GM12878 (cell line): Measurements from ENCODE around the gene TMPRSS13. TPM values are rescaled to one million over a fixed set of nuclear protein-coding genes. Genes with fewer than 3 reads are reported as not detected.

Experiments used
- ATAC-seq: fragments of 200-7000 bp; cut with Tn5 transposase; 3 replicates; pipeline ENCODE4 v1.9.1; 2020; ENCODE audit warnings: mild to moderate bottlenecking, moderate library complexity
- BruUV-seq: library from RNA; stranded (reverse); fragments of 400-500 nt; replicated peaks from 2 replicates; lab custom pipeline; 2021; lab: Mats Ljungman, UMichigan
- CTCF ChIA-PET: fragments of 300-600 bp; sonication (Branson Sonifier 250); formaldehyde crosslinking; extraction: SDS; loops from one replicate; lab custom pipeline; 2021; ENCODE audit warnings: inconsistent platforms; lab: Yijun Ruan, JAX
- POLR2A ChIA-PET: fragments of 350-600 bp; formaldehyde crosslinking; extraction: SDS; loops from one replicate; lab custom pipeline; 2021; ENCODE audit warnings: inconsistent platforms; lab: Charles Lee
- RAD21 ChIA-PET: fragments of 300-600 bp; sonication (Branson Sonifier 250); formaldehyde crosslinking; loops from one replicate; lab custom pipeline; 2023; ENCODE audit warnings: antibody characterized with exemption; ENCODE audit not compliant: unreplicated experiment; lab: Charles Lee
- SMC1A ChIA-PET: fragments of 300-600 bp; sonication (Branson Sonifier 250); formaldehyde crosslinking; loops from one replicate; lab custom pipeline; 2023; ENCODE audit not compliant: unreplicated experiment, uncharacterized antibody; lab: Charles Lee
- DNase-seq: peaks from one replicate; pipeline ENCODE4 v3.0.0-alpha.2; 2011; ENCODE audit warnings: low read depth, low spot score
- FAIRE-seq: peaks from 3 replicates; lab custom pipeline; 2011; peaks lifted over from hg19 to GRCh38; lab: Jason Lieb, UNC
- H2AFZ ChIP-seq: 2 replicates; pipeline ENCODE4 v1.6.0; 2011; ENCODE audit warnings: low read depth, low read length, control low read depth; ENCODE audit not compliant: control insufficient read depth
- H3K27ac ChIP-seq: 2 replicates; pipeline ENCODE4 v1.5.1; 2011; ENCODE audit warnings: control low read depth; ENCODE audit not compliant: control insufficient read depth, insufficient read depth
- H3K27me3 ChIP-seq, 2 experiments: replicated peaks in 1 of 2; 2 replicates each; pipeline versions ENCODE4 v1.6.0 to v1.6.1; 2011; ENCODE audit warnings: low read length in 1 of 2; ENCODE audit not compliant: control insufficient read depth in 2 of 2, insufficient read depth in 2 of 2
- H3K36me3 ChIP-seq, 2 experiments: 2 replicates each; pipeline ENCODE4 v1.5.1; 2011; ENCODE audit warnings: low read length in 1 of 2; ENCODE audit not compliant: control insufficient read depth in 2 of 2, insufficient read depth in 2 of 2
- H3K4me1 ChIP-seq: 2 replicates; pipeline ENCODE4 v1.6.1; 2011; ENCODE audit warnings: mild to moderate bottlenecking, low read length, moderate library complexity, mixed read lengths; ENCODE audit not compliant: control insufficient read depth, insufficient read depth
- H3K4me2 ChIP-seq: 2 replicates; pipeline ENCODE4 v1.6.0; 2011; ENCODE audit warnings: control low read depth; ENCODE audit not compliant: control insufficient read depth, insufficient read depth
- H3K4me3 ChIP-seq: fragments of 200-600 bp; sonication (generic); 2 replicates; pipeline ENCODE4 v1.5.1; 2016
- H3K79me2 ChIP-seq: 2 replicates; pipeline ENCODE4 v1.6.0; 2011; ENCODE audit warnings: low read length; ENCODE audit not compliant: control insufficient read depth, insufficient read depth
- H3K9ac ChIP-seq: 2 replicates; pipeline ENCODE4 v1.8.0; 2011; ENCODE audit warnings: low read length, control low read depth, mixed read lengths; ENCODE audit not compliant: control insufficient read depth, insufficient read depth
- H3K9me3 ChIP-seq: replicated peaks from 3 replicates; pipeline ENCODE4 v1.5.1; 2011; ENCODE audit warnings: mild to moderate bottlenecking, low read length; ENCODE audit not compliant: control insufficient read depth, insufficient read depth
- H4K20me1 ChIP-seq: 2 replicates; pipeline ENCODE4 v1.6.0; 2011; ENCODE audit not compliant: control insufficient read depth, insufficient read depth
- CREM ChIP-seq: IDR thresholded peaks from 2 replicates; pipeline ENCODE4 v1.6.1; 2014; ENCODE audit warnings: antibody characterized with exemption, low read depth
- CUX1 ChIP-seq: IDR thresholded peaks from 2 replicates; pipeline ENCODE4 v1.6.1; 2012; ENCODE audit warnings: improper control_type of control experiment, low read depth, low read length; ENCODE audit not compliant: insufficient replicate concordance
- EGR1 ChIP-seq, 2 experiments: IDR thresholded peaks; 1 replicate in 1 of 2; 2 replicates in 1 of 2; pipeline ENCODE4 v1.6.1; 2011 to 2012; ENCODE audit warnings: low read depth in 2 of 2, low read length in 2 of 2, borderline replicate concordance in 1 of 2, mild to moderate bottlenecking in 1 of 2, moderate library complexity in 1 of 2
- HSF1 ChIP-seq: fragments of 150-350 bp; IDR thresholded peaks from 2 replicates; pipeline ENCODE4 v1.6.1; 2014; ENCODE audit warnings: mild to moderate bottlenecking, low read depth, low read length
- MEF2B ChIP-seq: fragments of 450-650 bp; IDR thresholded peaks from 2 replicates; pipeline ENCODE4 v1.6.1; 2018; ENCODE audit warnings: mild to moderate bottlenecking, moderate library complexity; ENCODE audit not compliant: partially characterized antibody, poor library complexity, severe bottlenecking
- NR2F1 ChIP-seq: fragments of 450-650 bp; conservative IDR thresholded peaks from 2 replicates; pipeline ENCODE4 v1.6.1; 2017; ENCODE audit warnings: mild to moderate bottlenecking
- PML ChIP-seq: IDR thresholded peaks from 2 replicates; pipeline ENCODE4 v1.6.1; 2012; ENCODE audit warnings: low read length, inconsistent platforms
- RAD21 ChIP-seq: IDR thresholded peaks from 2 replicates; pipeline ENCODE4 v1.6.1; 2011; ENCODE audit warnings: mild to moderate bottlenecking, low read depth, low read length, moderate library complexity; ENCODE audit not compliant: insufficient read depth
- RCOR1 ChIP-seq: conservative IDR thresholded peaks from 2 replicates; pipeline ENCODE4 v1.6.1; 2012; ENCODE audit warnings: low read depth, low read length, improper control_type of control experiment
- REST ChIP-seq: IDR thresholded peaks from 2 replicates; pipeline ENCODE4 v1.6.1; 2012; ENCODE audit warnings: mild to moderate bottlenecking, low read depth, low read length
- USF2 ChIP-seq: IDR thresholded peaks from 2 replicates; pipeline ENCODE4 v1.6.1; 2011; ENCODE audit warnings: low read depth, low read length, improper control_type of control experiment, borderline replicate concordance
- WGBS: methylation state at CpG from one replicate; pipeline ENCODE4 v1.1.6; 2016; ENCODE audit warnings: low lambda C conversion rate; ENCODE audit not compliant: insufficient replicate concordance, insufficient coverage; ENCODE audit errors: missing lambda C conversion rate; 5-methylcytosine and 5-hydroxymethylcytosine counted together
- in situ Hi-C: fragments of 300-500 bp; cut with MboI; formaldehyde crosslinking; loops from 9 replicates; pipeline ENCODE4 v1.14.3; 2018; ENCODE audit warnings: mixed read lengths
- intact Hi-C: fragments of 100-400 bp; cut with micrococcal nuclease; formaldehyde crosslinking; loops from one replicate; pipeline ENCODE4 v1.14.2; 2022; ENCODE audit not compliant: unreplicated experiment
- polyA plus RNA-seq, 11 experiments: library from polyadenylated mRNA; depleted of rRNA in 4 of 11; unstranded in 6 of 11; stranded (reverse) in 5 of 11; fragments of >200 nt; fragmentation: Nextera tagmentation in 4 of 11; fragmentation: Illumina TruSeq in 1 of 11; extraction: Ambion mirVana in 4 of 11; extraction: Trizol in 1 of 11; gene quantifications; 1 replicate in 1 of 11; 2 replicates in 10 of 11; pipeline versions ENCODE4 v1.2.1 to v1.2.3, GENCODE V29; 2011 to 2016; ENCODE audit warnings: inconsistent platforms in 2 of 11, missing spikeins in 2 of 11, low read depth in 1 of 11
- total RNA-seq, 4 experiments: library from RNA; depleted of rRNA in 3 of 4; stranded (reverse); fragments of >200 nt in 3 of 4; fragmentation: Illumina TruSeq in 1 of 4; extraction: Trizol in 1 of 4; gene quantifications; 2 replicates each; pipeline versions ENCODE4 v1.2.1 to v1.2.3, GENCODE V29; 2013 to 2021

The TMPRSS13 gene
- total and polyA plus RNA-seq, 10 of the 15 experiments (the other 5 are each of a cell fraction or from before 2014, with no cell fraction given) = 0.05 to 0.50 (median 0.26) TPM; not detected in 2

- Histone ChIP-seq H3K79me2 (no peaks in the 10 kb centered on the region), H3K36me3 (no peaks in the 10 kb centered on the region), H3K27ac (no peak overlapping the region), H3K4me3 (no peak overlapping the region), H3K9me3 (peaks cover 2% of the 10 kb centered on the region; the same call in 2 of the 3 replicates), H2AFZ (no peak overlapping the region), H3K4me2 (no peak overlapping the region), H3K4me1 (no peaks in the 10 kb centered on the region), H4K20me1 (no peaks in the 10 kb centered on the region), H3K27me3 (no peaks in the 10 kb centered on the region; a peak in 2 of 4 replicates), H3K9ac (no peak overlapping the region)
- FAIRE-seq (no peak), DNase-seq (no peak), ATAC-seq (no peak)
- in situ Hi-C loops (no loop called here), intact Hi-C loops (no loop called here)
- ChIA-PET SMC1A (interaction anchor here (0.6 to 1.4 kb wide), 2 partner anchors 43 to 91 kb away, joined by 3 to 4 read pairs; no protein-coding TSS in a partner anchor), RAD21 (no interaction called here), CTCF (no interaction called here), POLR2A (no interaction called here)
- no TSS peak for BruUV-seq
- WGBS = 37% methylated on average over 13 of the region's 13 CpGs
- no peak for TF ChIP-seq EGR1 (IDR thresholded peaks at IDR 0.05; ENCODE audit: borderline replicate concordance in 1 of 2, low read depth in 2 of 2, low read length in 2 of 2)
- TF ChIP-seq CREM = no peak
- TF ChIP-seq PML = no peak
- no peak for TF ChIP-seq NR2F1
- no peak for TF ChIP-seq HSF1
- TF ChIP-seq MEF2B = no peak
- no peak for TF ChIP-seq USF2
- TF ChIP-seq REST = no peak
- TF ChIP-seq CUX1 = no peak
- TF ChIP-seq RAD21 = no peak
- no peak for TF ChIP-seq RCOR1
Observed at GRCh38 chr11:117855912-117856651, 73.1 kb downstream of the TMPRSS13 start.
